Right ventricle myocardium inferior (tissue), 1 donor: Measurements from ENCODE around the gene UBE2C. TPM values are rescaled to one million over a fixed set of nuclear protein-coding genes. Genes with fewer than 3 reads are reported as not detected.
"Not testable (repeated sequence)": the region's sequence is repeated elsewhere in the genome, so short reads cannot be mapped to it uniquely, and the experiment has no call there.

Experiments used
- ATAC-seq: fragments of 200-7000 bp; cut with Tn5 transposase; one replicate; pipeline ENCODE4 v1.9.1; 2020; ENCODE audit warnings: mild to moderate bottlenecking, moderate library complexity
- DNase-seq: peaks from one replicate; pipeline ENCODE4 v3.0.0; 2021; ENCODE audit errors: missing footprints
- intact Hi-C: fragments of 100-400 bp; cut with DNase I; formaldehyde crosslinking; loops from one replicate; pipeline ENCODE4 v1.11.0; 2022
- total RNA-seq: library from RNA; stranded (reverse); fragmentation: NEBNext Ultra II Directional; extraction: Animal tissue kit (Norgen Biotek cat#: 25700); gene quantifications from one replicate; pipeline ENCODE4 v1.2.1, GENCODE V29; 2021
- donor health status: DM: no; HTN: yes; CAD: no; lungs with severe emphysema.

Gene UBE2C
- total RNA-seq, 1 donor from 2014 or later: 1.7 TPM

GRCh38 chr20:45826381-45827019, 14.1 kb downstream of the UBE2C start:
- DNase-seq (no peak), ATAC-seq (peak; percentile 60)
- intact Hi-C loops: loop anchor here (10.0 kb wide), 1 partner anchor 258 kb away; the partner anchor contains the start of gene NCOA5

- intact Hi-C loops: loop anchor here (10.0 kb wide), 1 partner anchor 258 kb away; the partner anchor contains the start of gene NCOA5
- DNase-seq: no peak
- no peak for ATAC-seq
Observed at GRCh38 chr20:45827030-45827652, 14.7 kb downstream of the UBE2C start, which contains the start of gene TNNC2. TSS of gene TNNC2 (minus strand) at chr20:45827312. CDS start at chr20:45827248, 64 bp downstream.

GRCh38 chr20:45827712-45828111, 15.3 kb downstream of the UBE2C start:
- ATAC-seq (no peak), DNase-seq (no peak)
- intact Hi-C loops: loop anchor here (10.0 kb wide), 1 partner anchor 257 kb away; the partner anchor contains the start of gene NCOA5

GRCh38 chr20:45828589-45828988, 16.1 kb downstream of the UBE2C start:
- DNase-seq (no peak), ATAC-seq (no peak)
- intact Hi-C loops: loop anchor here (10.0 kb wide), 1 partner anchor 256 kb away; the partner anchor contains the start of gene NCOA5

- not testable (repeated sequence) for ATAC-seq, DNase-seq
- intact Hi-C loops: loop anchor here (10.0 kb wide), 1 partner anchor 255 kb away; the partner anchor contains the start of gene NCOA5
Observed at GRCh38 chr20:45829673-45830106, 17.2 kb downstream of the UBE2C start.

- no peak for ATAC-seq
- DNase-seq: no peak
- intact Hi-C loops: no loop called here
Observed at GRCh38 chr20:45832619-45833018, 20.2 kb downstream of the UBE2C start.

GRCh38 chr20:45833030-45833882, 20.8 kb downstream of the UBE2C start, which contains the start of gene SNX21:
TSS of gene SNX21 (plus strand) at chr20:45833799. CDS start at chr20:45833920, 121 bp downstream.
- peak; percentile 92 for DNase-seq
- ATAC-seq: peak; percentile 92
- intact Hi-C loops: no loop called here

GRCh38 chr20:45833883-45834796, 21.7 kb downstream of the UBE2C start:
- intact Hi-C loops: loop anchor here (2.0 kb wide), 2 partner anchors 47 to 101 kb away; partner anchors contain the start of genes PCIF1 and ZSWIM1
- DNase-seq (peak; percentile 87), ATAC-seq (peak; percentile 82)

GRCh38 chr20:45834797-45835161, 22.3 kb downstream of the UBE2C start:
- ATAC-seq (no peak), DNase-seq (no peak)
- intact Hi-C loops: loop anchor here (2.0 kb wide), 2 partner anchors 46 to 100 kb away; partner anchors contain the start of genes PCIF1 and ZSWIM1

- intact Hi-C loops: loop anchor here (2.0 kb wide), 2 partner anchors 45 to 99 kb away; partner anchors contain the start of genes PCIF1 and ZSWIM1
- no peak for DNase-seq
- ATAC-seq: no peak
Observed at GRCh38 chr20:45835329-45835765, 22.9 kb downstream of the UBE2C start.

- DNase-seq: peak; percentile 76
- intact Hi-C loops: loop anchor here (2.0 kb wide), 2 partner anchors 45 to 99 kb away; partner anchors contain the start of genes PCIF1 and ZSWIM1
- peak; percentile 43 for ATAC-seq
Observed at GRCh38 chr20:45835825-45836224, 23.4 kb downstream of the UBE2C start.

- ATAC-seq (no peak), DNase-seq (no peak)
- intact Hi-C loops: no loop called here
Observed at GRCh38 chr20:45836841-45837240, 24.4 kb downstream of the UBE2C start.

- ATAC-seq: no peak
- DNase-seq: no peak
- intact Hi-C loops: no loop called here
Observed at GRCh38 chr20:45840700-45841198, 28.3 kb downstream of the UBE2C start.

- no peak for DNase-seq
- intact Hi-C loops: no loop called here
- ATAC-seq: no peak
Observed at GRCh38 chr20:45841407-45842129, 29.1 kb downstream of the UBE2C start.

GRCh38 chr20:45842169-45842812, 29.8 kb downstream of the UBE2C start:
- peak; percentile 35 for ATAC-seq
- intact Hi-C loops: no loop called here
- DNase-seq: no peak

GRCh38 chr20:45843506-45843905, 31.1 kb downstream of the UBE2C start:
- intact Hi-C loops: no loop called here
- ATAC-seq: no peak
- DNase-seq: no peak
